ENCODE results near the gene ZNF516.

The ZNF516 gene

GRCh38 chr18:76441002-76441667 is 53.9 kb downstream of the ZNF516 start:
- no peak for DNase-seq

- no peak for DNase-seq
Observed at GRCh38 chr18:76437910-76438309, 57.1 kb downstream of the ZNF516 start.

- DNase-seq = peak in 1 of 2 experiments; percentile 2
Observed at GRCh38 chr18:76437011-76437410, 58.0 kb downstream of the ZNF516 start.

GRCh38 chr18:76436342-76436741 is 58.7 kb downstream of the ZNF516 start:
- DNase-seq = peak in 1 of 2 experiments; percentile 1

- DNase-seq = no peak
Observed at GRCh38 chr18:76435316-76435989, 59.6 kb downstream of the ZNF516 start.

GRCh38 chr18:76434452-76434851 is 60.6 kb downstream of the ZNF516 start:
- DNase-seq = peak in 1 of 2 experiments; percentile 3

GRCh38 chr18:76433788-76434187 is 61.3 kb downstream of the ZNF516 start:
- peak in 1 of 2 experiments; percentile 6 for DNase-seq

GRCh38 chr18:76432970-76433767 is 61.9 kb downstream of the ZNF516 start:
- no peak for DNase-seq

GRCh38 chr18:76432274-76432755 is 62.7 kb downstream of the ZNF516 start:
- no peak for DNase-seq

GRCh38 chr18:76431437-76432273 is 63.4 kb downstream of the ZNF516 start:
- DNase-seq = no peak

- no peak for DNase-seq
Observed at GRCh38 chr18:76430636-76431035, 64.4 kb downstream of the ZNF516 start.

GRCh38 chr18:76429262-76430126 is 65.5 kb downstream of the ZNF516 start:
- no peak for DNase-seq

- no peak for DNase-seq
Observed at GRCh38 chr18:76428396-76429261, 66.4 kb downstream of the ZNF516 start.

- peak; percentile 44 to 47 for DNase-seq
Observed at GRCh38 chr18:76426737-76427305, 68.2 kb downstream of the ZNF516 start.

GRCh38 chr18:76425146-76426131 is 69.6 kb downstream of the ZNF516 start:
- peak; percentile 13 to 14 for DNase-seq

- DNase-seq = no peak
Observed at GRCh38 chr18:76422838-76423237, 72.2 kb downstream of the ZNF516 start.

- peak in 1 of 2 experiments; percentile 8 for DNase-seq
Observed at GRCh38 chr18:76422121-76422520, 72.9 kb downstream of the ZNF516 start.

GRCh38 chr18:76421685-76422078 is 73.4 kb downstream of the ZNF516 start:
- no peak for DNase-seq

Data from activated T-cell treated with anti-CD3 and anti-CD28 coated beads, Interleukin-2, amount 50 U/mL, for 48 hours (primary cell).